GM04504 (cell line): ENCODE data around the gene JUNB.

Experiments
- DNase-seq: peaks from one replicate; pipeline ENCODE4 v3.0.0-alpha.2; 2012; ENCODE audit warnings: low read depth

JUNB gene

DNA sequence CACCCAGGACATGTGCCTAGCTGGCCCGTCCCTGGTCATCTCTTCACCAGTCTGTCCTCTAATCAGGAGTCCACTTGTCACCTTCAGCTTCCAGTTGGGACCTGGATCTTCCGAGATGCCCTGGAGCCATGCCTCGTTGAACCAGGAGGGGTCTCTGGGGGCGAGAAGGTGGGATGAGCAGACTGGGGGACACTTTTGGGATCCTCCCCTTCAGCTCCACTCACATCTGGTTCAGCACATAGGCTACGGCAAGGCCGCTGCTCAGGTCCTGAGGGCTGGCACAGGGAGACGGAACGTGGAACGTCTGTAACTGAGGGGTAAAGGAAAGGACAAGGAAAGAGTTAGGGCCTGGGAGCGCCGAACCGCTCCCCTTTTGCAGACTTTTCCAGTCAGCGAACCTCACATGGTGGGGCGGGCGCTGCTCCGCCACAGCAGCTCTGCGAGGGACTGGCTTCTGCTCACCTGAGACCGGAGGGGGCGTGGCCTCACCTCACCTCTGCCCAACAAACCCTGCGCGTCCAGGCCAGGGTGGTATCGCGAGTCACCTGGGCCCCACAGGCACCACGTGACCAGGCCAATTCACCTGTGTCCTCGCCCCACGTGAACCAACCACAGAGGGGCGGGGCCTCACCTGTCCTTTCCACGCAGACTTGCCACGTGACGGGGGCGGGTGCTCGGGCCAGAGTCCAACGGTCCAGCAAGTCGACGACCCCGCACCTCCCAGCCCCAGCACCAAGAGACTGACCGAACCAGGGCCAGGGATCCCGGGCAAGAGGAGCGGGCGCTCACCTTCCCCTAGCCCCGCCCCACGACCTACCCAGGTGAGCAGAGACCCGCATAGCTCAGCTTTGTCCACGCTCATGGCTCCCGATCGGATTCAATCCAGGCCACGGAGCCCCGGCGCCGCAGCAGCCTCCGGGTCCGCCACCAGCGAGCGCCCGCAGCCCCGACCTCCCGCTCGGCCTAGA is 16.4 kb upstream of the JUNB start, which contains the start of gene HOOK2:
TSS of gene HOOK2 (minus strand) at position 965 of the 968 bp plus-strand sequence. CDS start at position 862, 103 bp downstream.
- DNase-seq, result no peak

DNA sequence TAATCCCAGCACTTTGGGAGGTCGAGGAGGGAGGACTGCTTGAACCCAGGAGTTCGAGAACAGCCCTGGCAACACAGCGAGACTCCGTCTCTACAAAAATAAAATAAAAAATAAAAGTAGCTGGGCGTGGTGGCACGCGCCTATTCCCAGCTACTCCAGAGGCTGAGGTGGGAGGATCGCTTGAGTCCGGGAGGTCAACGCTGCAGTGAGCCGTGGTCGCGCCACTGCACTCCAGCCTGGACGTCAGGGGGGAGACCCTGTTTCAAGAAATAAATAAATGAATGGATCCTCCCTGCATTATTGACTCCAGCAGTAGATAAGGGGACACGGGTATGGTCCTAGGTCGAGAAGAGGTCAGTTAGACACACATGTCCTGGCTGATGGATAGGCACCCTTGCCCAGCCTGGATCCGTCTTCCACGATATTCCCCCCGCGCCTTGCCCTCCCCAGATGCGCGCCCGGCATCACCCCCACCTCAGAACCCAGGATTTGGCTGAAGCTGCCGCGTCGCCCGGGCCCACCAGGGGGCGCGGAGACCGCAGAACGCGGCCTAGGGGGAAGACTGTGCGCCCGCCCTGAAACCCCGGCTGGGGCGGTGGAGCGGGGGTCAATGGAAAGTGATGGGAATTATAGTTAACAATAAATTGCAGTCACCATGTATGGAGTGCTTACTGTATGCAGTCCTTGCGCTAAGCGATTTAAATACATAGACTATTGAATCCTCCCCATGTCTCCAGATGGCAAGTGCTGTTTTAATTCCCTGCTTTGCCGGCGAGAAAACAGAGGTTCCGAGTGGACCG is 13.9 kb upstream of the JUNB start:
- no peak for DNase-seq

DNA sequence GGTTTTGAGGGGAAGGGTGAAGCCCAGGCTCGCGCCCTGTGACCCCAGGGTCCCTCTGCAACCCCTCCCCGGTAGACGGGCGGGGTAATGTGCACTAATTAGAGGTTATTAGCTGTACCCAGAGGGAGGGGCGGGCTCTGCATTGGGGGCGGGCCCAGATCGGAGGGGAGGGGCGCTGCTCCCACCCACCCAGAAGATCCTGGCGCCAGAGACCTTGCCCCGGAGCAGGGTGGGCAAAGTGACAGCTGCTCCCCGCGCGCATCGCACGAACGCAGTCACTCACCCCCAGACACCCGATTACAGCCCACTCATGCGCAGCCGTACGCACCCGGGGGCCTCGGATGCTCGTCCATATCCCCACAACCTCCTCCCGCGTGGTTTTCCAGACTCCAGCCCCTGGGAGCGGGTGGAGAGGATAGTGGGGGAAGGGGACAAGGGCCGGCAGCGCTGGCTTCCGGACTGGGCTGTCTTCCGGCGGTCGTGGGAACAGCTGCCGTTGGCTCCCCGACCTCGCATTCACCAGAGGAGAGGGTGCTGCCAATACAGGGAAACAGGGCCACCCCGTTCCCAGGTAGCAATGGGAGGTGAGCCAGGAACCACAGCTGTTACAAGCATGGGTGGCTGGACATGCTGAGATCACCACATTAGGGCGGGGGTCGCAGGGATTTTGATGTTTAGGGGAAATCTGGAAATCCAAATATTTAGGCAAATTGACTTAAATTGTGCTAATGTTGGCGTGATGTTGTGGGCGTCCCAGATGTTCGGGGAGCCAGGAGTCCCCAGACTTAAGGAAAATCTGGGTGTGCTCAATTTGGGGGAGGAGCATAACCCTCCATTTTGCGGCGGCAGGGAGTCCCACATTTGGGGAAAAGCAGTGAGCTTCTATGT is 13.0 kb upstream of the JUNB start:
- DNase-seq, result peak; percentile 56

DNA sequence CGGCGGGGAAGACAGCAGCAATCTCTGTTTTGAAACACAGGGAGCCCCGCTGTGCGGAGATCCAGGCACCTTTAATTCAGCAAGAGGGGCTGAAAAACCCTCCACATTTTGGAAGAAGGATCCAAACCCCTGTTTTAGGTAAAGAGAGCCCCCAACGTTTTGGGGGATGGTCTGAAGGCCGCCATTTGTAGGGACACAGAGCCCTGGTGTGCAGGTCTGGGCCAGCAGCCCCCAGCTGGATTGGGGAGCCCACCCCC is 12.5 kb upstream of the JUNB start:
- DNase-seq, result no peak

DNA sequence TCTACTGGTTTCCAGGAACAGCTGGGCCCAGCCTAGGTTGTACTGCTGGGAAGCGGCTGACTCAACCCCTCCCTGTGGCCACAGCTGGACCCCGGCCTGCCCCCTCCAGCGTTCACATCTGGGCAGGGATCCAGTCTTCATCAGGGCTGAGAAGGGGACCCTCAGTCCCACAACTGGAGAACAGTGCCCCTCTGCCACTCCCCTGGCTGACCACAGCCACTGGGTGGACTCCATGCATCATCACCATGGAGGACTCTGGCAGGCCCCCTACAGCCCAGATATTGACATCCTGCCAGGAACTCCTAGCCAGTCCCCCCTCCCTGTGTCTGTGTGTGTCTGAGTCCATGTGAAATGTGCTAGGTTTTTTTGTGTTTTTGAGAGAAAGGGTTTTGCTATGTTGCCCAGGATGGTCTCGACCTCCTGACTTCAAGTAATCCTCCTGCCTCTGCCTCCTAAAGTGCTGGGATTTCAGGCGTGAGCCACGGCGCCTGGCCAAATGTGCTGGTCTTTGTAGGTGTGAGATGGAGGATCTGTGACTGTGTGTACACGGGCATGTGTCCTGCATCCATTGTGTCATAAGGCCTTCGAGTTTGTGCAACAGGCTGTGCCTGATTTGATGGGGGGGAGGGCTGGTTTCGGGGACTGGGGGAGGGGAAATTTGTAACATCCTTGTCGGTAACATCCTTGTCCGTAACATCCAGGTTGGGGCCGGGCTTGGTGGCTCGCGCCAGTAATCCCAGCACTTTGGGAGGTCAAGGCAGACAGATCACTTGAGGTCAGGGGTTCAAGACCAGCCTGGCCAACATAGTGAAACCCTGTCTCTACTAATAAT is 11.9 kb upstream of the JUNB start:
- no peak for DNase-seq

DNA sequence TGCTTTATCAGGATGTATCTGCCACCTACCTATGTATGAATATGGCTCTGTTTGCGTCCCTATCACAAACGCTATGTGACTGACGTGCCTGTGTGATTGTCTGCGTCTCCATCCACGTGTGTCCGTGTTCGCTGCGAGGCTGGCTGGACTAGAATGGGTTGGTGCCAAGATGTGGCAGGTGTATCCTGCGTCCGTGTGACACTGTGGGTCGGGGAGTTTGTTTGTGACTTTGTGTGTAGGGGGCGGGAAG is 9.2 kb upstream of the JUNB start:
- no peak for DNase-seq

DNA sequence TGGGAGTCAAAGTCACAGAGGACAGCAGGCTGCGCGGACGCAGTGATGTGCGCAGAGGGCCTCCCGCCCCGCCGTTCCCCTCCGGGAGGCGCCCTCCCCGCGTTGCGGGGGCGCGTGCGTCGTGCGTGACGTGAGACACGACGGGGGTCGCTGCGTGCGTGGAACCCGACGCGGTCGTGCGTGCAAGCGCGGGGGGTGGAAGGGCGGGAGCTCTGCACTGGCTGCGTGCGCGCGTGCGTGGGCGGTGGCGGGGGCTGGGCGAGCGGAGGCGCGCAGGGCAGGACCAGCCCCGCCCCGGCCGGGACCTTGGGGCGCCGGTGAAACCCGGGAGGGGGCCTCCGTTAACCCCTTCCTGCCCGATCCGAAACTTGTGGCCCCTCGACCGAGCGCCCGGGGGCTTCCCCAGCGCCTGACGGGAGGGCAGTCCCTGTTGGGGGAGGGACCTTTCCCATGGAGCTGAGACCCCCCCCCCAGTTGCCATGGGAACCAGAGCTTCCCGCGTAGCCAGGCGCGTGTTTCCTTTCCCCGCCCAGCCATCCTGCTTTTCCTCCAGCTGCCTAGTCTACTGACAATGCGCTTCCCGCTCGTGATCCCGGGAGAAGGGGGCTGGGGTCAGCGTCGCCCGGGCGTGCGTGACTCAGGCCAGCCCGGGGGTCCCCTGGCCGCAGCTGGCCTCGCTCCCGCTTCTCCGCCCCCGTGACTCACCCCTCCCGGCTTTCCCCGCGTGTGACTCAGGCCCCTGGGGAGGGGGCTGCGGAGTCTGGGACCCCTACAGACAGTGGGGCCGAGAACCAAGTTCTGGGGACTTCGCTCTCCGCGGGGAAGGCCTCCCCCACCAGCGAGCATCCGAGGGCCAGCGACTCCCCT is 8.6 kb upstream of the JUNB start:
- no peak for DNase-seq

GRCh38 chr19:12783291-12783848 is 7.9 kb upstream of the JUNB start:
- DNase-seq, result no peak

DNA sequence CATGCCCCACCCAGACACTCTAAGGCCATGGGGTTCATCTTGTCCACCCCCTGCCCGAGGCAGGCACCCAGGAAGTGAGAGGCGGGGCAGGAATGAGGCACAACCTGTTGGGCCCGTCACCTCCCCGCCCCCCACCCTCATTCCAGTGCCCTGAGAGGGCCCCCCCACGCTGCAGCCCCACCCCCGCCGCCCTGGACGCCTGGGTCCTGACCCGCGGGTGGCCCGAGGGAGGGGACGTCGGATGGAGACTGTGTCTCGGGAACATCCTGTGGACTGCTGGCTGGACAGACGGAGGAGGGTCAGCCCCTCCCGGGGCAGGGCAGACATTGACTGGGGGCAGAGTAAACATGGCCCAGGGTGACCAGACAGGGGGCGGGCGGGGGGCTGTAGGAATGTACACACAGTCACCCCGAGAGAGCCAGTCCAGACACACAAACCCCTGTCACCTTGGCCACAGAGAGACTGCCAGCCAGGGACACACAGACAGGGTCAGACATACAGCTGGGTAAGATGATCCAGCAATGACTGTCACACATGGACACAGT is 7.4 kb upstream of the JUNB start:
- no peak for DNase-seq

GRCh38 chr19:12784394-12784870 is 6.9 kb upstream of the JUNB start:
- no peak for DNase-seq

- DNase-seq, result no peak
Measured at GRCh38 chr19:12784871-12785430, 6.3 kb upstream of the JUNB start.

DNA sequence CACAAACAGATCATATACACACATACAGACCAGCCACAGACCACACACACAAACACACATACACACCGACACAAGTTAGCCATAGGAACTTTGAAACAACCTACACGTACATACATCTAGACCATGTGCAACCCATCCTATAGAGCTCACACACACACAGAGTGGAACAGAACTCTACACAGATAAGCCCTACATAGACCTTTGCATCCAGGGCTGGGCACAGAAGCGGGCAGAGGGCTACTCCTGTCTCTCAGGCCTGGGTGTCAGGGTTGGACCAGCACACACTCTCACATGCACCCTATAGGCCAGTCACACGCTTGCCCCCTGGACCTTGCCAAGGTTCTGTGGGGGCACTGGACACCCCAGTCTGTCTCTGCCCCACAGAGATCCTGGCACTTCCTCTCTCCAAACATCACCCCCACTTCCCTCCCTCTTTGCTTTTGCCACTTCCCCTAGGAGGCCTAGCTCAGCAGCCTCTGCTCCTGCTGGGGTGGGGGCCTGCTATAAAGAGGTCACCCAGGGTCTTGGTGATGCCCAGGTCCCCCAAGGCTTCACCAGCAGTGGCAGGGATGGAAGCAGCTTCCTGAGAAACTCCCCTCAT is 5.8 kb upstream of the JUNB start:
- DNase-seq, result no peak

DNA sequence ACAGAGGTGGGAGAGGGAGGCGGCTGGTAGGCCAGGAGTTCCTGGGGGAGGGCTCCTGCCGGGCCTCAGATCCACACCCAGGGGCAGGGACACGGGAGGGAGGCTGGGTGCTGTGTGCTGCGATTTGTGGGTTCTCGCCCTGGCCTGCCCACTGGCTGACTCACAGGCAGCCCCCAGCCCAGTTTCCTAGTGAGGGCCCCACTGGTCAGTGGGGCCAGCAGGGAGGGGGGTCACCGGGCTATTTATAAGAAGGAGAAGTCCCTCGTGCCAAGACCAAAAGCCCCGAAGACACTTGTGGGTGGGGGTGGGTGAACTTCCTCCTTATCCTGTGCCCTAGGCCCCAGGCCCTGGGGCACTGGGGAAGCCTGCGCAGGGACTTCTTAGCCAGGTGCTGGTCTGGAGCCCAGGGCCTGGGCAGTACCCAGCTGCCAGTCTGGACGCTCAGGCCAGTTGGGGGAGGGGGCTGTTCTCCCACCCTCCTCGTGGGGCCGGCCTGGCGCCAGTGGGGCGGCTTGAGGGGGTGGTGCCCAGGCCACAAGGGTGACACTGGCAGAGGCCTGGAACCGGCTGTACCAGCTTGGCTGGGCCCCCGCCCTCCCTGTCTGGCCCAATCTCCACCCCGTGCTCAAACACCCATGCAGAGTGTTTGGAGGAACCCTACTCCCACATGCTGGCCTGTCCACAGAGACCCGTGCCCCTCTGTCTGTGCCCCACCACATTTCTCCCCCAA is 5.0 kb upstream of the JUNB start:
- no peak for DNase-seq

DNA sequence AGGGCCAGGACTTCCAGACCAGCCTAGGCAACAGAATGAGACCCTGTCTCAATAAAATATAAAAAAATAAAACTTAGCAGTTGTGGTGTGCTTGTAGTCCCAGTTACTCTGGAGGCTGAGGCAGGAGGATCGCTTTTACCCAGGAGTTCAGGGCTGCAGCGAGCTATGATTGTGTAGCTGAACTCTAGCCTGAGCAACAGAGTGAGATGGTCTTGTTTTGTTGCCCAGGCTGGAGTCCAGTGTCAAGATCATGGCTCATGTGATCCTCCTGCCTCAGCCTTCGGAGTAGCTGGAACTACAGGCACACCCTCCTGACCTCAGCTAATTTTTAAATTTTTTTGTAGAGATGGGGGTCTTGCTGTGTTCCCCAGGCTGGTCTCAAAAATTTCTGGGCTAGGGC is 4.3 kb upstream of the JUNB start:
- no peak for DNase-seq

DNA sequence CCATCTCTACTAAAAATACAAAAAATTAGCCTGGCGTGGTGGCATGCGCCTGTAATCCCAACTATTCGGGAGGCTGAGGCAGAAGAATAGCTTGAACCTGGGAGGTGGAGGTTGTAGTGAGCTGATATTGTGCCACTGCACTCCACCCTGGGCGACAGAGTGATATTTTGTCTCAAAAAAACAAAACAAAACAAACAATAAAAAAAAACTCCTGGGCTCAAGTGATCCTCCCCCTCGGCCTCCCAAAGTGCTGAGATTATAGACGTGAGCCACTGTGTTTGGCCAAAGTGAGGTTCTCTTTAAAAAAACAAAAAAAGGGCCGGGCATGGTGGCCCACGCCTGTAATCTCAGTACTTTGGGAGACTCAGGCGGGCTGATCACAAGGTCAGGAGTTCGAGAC is 3.8 kb upstream of the JUNB start:
- no peak for DNase-seq

DNA sequence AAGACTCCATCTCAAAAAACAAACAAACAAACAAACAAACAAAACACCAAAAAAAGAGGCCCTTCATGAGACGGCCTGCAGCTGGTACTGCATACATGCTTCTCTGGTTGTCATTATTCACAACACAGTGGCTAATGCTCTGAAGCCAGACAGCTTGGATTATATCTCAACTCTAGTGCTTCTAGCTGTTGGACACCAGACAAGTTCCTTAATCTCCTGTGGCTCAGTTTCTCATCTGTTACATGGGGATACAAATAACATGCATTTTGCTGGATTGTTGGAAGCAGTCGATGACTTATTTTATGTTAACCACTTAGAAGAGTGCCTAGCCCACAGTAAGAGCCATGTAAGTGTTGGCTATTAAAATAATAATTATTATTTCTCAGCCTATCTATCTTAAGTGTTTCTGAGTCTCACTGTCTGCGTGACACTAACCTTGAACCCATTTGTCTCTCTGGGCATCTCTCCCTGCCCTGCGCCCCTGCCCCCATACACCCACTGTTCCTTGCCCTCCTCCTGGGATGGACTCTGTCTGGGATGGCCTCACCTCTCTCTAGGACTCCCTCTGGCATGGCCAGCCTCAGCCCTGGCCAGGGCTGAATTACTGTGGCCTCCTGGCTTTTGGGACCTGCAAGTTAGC is 3.1 kb upstream of the JUNB start:
- DNase-seq, result no peak

GRCh38 chr19:12788682-12789097 is 2.6 kb upstream of the JUNB start:
- peak; percentile 54 for DNase-seq
